NK-92 treated with Interleukin-12 subunit alpha and Interleukin-12 subunit beta, amount 100 ng/mL, for 24 hours (cell line): ENCODE data around the gene COG8.
"Not testable (repeated sequence)": the region's sequence is repeated elsewhere in the genome, so short reads cannot be mapped to it uniquely, and the experiment has no call there.

Experiments
- DNase-seq: peaks from one replicate; lab custom pipeline; 2025; lab: John Stamatoyannopoulos, UW

The COG8 gene

GRCh38 chr16:69318911-69319289, 20.5 kb downstream of the COG8 start:
- no peak for DNase-seq

GRCh38 chr16:69318177-69318910, 21.0 kb downstream of the COG8 start:
- no peak for DNase-seq

GRCh38 chr16:69316595-69317034, 22.7 kb downstream of the COG8 start:
- no peak for DNase-seq

DNA sequence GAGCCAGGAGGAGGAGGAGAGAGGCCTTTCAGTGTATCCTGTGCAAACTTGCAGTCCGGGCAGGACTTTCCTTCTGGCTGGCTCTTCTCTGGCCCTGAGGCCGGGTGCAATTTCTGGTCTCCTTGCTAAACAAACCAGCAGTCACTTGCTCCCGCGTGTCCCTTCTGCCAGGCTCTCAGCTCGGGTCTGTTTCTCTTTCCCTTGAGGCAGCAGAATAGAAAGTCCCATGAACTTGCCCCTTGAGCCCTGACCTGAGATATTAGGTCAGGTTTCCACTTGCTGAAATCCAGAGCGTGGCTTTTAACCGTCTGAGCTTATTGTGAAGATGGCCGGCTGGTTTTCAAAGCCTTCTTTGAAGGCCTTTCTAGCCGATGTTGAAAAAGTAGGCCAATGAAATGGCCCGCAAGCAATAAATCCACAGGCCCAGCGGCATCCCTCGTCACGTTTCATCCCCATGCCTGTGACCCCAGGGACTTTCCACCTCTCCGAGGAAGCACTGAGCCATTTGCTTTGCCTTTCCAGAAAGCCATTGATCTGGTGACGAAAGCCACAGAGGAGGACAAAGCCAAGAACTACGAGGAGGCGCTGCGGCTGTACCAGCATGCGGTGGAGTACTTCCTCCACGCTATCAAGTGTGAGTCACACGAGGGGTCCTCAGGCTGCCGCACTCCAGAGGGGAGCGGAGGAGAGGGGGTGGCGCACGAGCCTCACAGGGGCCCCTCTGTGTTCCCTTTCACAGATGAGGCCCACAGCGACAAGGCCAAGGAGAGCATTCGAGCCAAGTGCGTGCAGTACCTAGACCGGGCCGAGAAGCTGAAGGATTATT, 23.7 kb downstream of the COG8 start:
- DNase-seq: no peak

- DNase-seq: no peak
Observed at GRCh38 chr16:69314534-69314933, 24.8 kb downstream of the COG8 start.

DNA sequence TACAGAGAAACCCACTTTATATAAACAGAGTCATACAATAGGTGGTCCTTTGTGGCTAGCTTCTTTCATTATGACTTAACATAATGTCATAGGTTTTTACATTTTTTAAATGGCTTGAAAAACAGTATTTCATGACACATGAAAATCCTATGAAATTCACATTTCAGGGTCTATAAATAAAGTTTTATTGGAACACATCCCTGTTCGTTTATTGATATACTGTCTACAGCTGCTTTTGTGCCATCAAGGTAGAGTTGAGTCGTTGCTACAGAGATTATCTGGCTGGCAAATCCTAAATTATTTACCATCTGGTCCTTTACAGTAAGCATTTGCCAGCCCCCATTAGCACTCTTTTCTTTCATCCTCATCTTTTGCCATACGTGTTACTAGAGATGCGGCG, 25.9 kb downstream of the COG8 start:
- no peak for DNase-seq

DNA sequence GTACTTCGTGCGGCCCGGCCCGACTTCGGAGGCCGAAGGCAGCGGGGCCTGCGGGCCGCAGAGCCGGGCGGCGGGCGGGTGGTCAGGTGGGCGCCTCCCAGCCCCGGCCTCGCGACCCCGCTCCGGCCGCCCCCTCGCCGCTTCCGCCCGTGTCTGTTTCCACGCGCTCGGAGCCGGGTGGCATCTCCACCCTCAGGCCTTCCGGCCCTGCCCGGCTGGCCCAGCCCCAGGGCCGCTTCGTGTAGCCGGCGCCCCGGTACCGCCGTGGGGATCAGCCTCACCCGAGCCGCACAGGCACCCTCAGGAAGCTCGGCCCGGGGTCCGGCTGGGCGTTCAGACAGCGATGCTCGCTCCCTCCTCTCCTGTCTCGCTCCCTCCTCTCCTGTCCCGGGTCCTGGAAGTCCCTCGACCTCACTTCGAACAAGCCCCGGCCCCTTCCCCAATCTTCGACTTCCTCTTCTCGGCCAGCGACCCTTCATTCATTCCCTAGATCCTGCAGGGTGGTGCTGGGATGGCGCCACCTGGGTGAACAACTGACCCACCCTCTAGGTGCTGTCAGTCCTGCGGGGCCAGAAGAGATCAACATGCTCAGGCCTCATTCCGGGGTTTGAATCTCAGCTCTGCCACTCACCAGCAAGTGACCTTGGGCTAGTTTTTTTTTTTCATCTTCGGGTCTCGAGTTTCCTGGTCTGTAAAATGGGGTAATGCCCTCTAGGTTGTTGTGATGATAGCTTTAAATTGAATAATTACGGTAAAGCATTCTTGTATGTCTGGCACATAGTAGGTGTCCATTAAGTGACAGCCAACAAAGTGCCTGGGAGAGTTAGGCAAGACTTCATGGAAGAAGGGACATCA, 27.6 kb downstream of the COG8 start:
- DNase-seq: peak; percentile 41

DNA sequence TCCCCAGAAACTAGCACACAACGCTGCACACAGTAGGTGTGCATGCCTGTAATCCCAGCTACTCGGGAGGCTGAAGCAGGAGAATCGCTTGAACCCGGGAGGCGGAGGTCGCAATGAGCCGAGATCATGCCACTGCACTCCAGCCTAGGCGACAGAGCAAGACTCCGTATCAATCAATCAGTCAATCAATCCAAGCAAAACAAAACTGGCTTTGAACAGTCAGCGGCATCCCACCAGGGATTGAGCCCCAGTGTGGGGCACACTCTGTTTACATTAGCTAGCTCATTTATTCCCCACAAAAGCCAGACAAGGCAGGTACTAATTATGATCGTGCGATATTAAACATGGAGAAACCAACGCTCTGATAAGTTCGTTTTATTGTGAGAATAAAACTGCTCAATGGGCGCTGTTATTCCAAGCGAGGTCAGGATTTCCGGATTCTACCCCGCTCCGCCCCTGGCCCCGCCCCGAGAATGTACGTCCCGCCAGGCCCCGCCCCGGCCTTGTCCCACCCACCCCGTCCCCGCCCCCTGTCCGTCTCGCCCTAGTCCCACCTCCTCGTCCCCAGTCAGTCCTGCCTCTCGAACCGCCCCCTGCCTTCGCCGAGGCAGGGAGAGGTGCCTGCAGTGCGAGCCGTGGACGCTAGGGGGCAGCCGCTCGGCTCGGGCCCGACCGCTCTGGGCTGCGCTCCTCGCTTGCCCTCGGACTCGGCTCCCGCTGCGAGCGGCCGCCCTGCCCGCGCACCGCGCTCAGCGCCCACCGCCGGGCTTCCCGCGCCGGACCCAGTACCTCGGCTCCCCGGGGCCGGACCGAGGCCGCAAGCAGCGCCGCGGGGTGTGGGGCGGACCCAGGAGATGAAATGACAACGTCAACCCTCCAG, 28.5 kb downstream of the COG8 start, which contains the start of gene VPS4A:
Gene VPS4A, plus strand, starts transcription at position 698 of the 880 bp plus-strand sequence. Its CDS starts 162 bp downstream, at position 860.
- DNase-seq: peak; percentile 92

DNA sequence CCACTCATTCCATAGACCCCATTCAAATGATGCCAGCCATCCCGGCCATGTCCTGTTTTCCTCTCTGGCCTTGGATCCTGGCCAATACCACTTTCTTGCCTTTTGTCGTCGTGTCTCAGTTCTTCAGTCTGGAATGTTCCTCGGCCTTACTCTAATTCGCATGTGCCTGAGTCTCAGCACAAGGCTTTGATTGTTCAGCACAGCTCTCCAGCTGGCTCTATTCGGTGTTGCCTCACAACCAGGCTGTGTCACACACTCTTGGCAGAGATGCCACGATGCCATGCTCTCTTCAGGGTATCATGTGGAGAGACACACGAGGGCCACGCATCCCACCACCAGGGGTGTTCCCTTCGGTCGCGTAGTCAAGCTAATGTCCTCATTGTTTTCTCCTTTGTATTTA, 30.0 kb downstream of the COG8 start:
- no peak for DNase-seq

DNA sequence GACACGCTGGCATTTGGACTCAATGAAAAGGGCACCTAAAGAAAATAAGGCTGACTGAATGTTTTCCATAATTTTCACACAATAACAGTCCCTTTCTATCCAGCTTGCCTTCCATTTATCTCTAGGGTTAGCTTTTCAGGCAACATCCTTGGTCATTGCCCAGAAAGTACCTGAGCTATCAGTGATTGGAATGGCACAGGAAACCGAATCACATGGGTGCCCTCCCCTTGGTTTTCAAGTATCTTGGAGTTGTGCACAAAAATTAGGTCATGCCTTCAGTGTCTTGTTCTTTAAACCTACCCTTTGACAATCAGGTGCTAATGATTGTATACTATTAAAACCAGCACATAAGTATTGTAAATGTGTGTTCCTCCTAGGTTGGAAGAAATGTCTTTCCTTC, 31.5 kb downstream of the COG8 start:
- DNase-seq: no peak

DNA sequence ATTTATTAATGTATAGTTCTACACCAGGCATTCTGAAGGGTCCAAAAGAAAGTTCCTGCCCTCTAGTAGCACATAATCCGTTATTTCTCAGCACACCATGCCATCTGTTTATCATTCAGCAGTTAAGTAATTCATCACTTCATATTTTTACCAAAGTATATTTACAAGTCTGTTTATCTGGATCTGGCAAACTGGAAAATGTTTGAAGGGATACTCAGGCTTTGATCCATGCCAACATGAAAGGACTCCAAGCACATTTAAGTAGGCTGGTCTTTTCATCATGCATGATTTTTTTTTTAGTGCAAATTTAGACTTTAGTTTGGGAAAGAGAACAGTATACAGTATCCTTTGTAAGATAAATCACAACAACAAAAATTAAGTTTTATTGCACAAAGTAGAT, 32.3 kb downstream of the COG8 start:
- no peak for DNase-seq

- DNase-seq: no peak
Observed at GRCh38 chr16:69306031-69306430, 33.3 kb downstream of the COG8 start.

DNA sequence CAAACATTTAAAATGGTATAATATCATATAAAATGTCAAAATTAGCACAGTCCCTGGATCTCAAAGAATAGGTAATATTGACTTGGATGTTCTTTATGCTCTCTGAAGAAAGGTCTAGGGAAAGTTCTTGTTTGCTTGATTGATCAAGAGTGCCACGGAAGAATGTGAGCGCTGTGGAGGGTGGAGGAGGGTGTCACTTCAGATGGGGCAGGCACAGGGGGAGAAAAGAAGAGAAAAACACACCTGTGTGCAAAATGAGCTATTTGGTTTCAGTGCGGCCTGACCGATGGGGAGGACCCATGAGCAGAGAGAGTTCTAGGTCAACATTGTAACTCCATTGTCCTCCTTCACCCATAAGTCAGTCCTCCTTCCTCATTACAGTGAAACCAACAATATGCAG, 37.1 kb downstream of the COG8 start:
- no peak for DNase-seq

GRCh38 chr16:69301861-69302260, 37.5 kb downstream of the COG8 start:
- no peak for DNase-seq

DNA sequence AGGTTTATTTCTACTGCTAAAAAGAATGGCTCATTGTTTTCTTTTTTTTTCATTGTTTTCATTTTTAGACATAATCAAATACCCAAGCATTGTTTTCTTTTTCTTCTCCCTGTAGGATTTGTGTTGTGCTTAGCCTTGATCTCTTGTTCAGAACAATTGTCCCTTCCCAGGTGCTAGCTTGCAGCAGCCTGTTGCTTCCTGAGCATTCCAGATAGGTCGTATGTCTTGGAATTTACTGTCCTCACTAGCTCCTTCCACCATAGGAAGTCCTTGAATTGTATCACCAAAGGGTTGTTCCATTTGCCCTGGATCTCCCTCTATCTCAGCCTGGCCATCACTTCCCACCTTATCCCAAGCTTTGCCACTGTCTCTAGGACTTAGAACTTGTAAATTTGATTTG, 38.2 kb downstream of the COG8 start:
- DNase-seq: no peak

DNA sequence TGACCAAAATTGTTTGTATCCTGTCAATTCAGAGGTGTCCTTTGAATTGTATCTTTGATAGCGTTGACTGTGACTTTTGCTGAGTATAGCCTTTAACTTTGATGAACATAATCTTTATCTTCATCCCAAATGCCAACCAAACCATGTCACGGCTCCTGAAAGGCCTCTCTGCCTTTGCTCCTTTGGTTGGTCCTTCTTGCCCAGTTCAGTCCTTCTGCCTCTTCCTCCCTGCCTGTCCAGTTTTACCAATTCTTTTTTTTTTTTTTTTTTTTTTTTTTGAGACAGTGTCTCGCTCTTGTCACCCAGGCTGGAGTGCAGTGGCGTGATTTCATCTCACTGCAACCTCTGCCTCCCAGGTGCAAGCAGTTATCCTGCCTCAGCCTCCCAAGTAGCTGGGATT, 41.1 kb downstream of the COG8 start:
- no peak for DNase-seq

- not testable (repeated sequence) for DNase-seq
Observed at GRCh38 chr16:69296771-69297170, 42.6 kb downstream of the COG8 start.

- no peak for DNase-seq
Observed at GRCh38 chr16:69294051-69294450, 45.3 kb downstream of the COG8 start.

DNA sequence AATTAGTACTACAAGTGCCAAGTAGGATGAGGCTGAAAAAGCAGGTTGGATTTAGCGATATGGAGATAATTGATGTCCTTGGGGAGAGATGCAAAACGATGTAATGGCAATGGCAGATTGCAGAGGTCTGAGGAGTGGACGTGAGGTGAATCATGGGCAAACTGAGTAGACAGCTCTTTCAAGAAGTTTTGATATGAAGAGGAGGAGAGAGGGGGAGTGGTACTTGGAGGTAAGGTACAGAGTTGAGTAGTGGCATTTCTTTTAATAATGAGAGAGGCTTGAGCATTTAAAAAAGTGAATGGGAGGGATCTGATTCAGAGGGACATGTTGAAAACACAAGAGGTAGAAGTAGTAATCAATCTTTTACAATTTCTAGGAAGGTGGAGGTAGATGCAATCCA, 46.0 kb downstream of the COG8 start:
- DNase-seq: no peak

GRCh38 chr16:69291657-69292056, 47.7 kb downstream of the COG8 start:
- DNase-seq: not testable (repeated sequence)

GRCh38 chr16:69286941-69287713, 52.2 kb downstream of the COG8 start:
- no peak for DNase-seq
